Measurements from ENCODE around the gene PSMA1. TPM values are rescaled to one million over a fixed set of nuclear protein-coding genes. Genes with fewer than 3 reads are reported as not detected.

PSMA1 gene
- total RNA-seq (2022; extraction: Qiagen RNA extraction; ENCODE audit: low read depth), result 187 to 205 TPM (median 194 TPM) in 5 replicates

GRCh38 chr11:14519917-14520746 is at the start of gene PSMA1:
Gene PSMA1 (minus strand): TSS chr11:14520386. CDS start chr11:14520299, 87 bp downstream.

GRCh38 chr11:14499560-14500180 is 20.5 kb downstream of the PSMA1 start, which contains the start of gene COPB1:
Gene COPB1 (minus strand): TSS chr11:14499811. CDS start chr11:14498928, 883 bp downstream.

Other genes with a start within 250 kb of the PSMA1 start
- 50.2 to 64.5 TPM (median 56.6 TPM) in 5 replicates for gene RRAS2, start 161.2 kb downstream of the PSMA1 start, total RNA-seq (2022; extraction: Qiagen RNA extraction; ENCODE audit: low read depth)
- gene COPB1, start 20.6 kb downstream of the PSMA1 start, total RNA-seq (2022; extraction: Qiagen RNA extraction; ENCODE audit: low read depth), result 103 to 128 TPM (median 119 TPM) in 5 replicates
- 2.2 to 3.2 TPM (median 2.5 TPM) in 5 replicates for gene PDE3B, start 123.4 kb upstream of the PSMA1 start, total RNA-seq (2022; extraction: Qiagen RNA extraction; ENCODE audit: low read depth)